ENCODE data around the gene MYO18A. TPM values are rescaled to one million over a fixed set of nuclear protein-coding genes. Genes with fewer than 3 reads are reported as not detected.

Gene MYO18A
- total RNA-seq, 2 experiments from 2014 or later, result 46.3 to 47.1 TPM

DNA sequence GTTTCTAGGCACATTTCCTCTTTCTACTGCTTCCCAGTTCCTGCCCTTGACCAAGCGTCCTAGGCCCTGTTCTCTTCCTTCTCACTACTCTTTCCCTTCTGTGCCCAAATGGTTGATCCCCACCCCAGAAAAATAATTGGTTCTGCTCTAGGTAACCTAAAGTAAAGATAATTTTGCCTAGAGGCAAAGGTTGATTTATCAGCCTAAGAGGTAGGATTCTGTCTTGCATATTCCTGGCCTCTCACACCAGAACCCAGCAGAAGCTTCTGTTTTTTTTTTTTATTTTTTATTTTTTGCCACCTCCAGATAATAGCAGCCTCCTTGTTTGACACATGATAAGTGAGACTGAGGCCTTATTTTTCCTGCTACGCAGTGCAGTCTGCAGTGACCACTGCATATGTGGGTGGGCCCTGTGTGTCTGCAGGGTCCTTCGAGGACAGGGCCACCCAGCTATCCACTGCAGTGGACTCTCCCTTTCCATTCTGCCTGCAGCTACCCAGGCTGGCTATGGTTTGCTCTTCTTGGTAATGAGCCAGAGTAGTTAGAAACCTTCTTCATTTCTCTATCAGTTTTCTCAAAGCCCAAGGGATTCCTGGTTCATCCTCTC lies 136.6 kb downstream of the MYO18A start:
- no peak overlapping the region for H3K4me3 Mint-ChIP-seq
- no peak overlapping the region for H3K27ac Mint-ChIP-seq
- CTCF ChIA-PET, result interaction anchor here (0.8 kb wide), 1 partner anchor 68 kb away, joined by 4 read pairs; no protein-coding TSS in a partner anchor
- intact Hi-C loops (cut with micrococcal nuclease), result no loop called here
- H3K27me3 Mint-ChIP-seq, result peaks cover 14% of the 10 kb centered on the region
- H3K36me3 Mint-ChIP-seq, result no peaks in the 10 kb centered on the region
- H3K4me1 Mint-ChIP-seq (ENCODE audit: low read depth), result peaks cover 10% of the 10 kb centered on the region
- no peak for DNase-seq
- H3K9me3 Mint-ChIP-seq, result no peaks in the 10 kb centered on the region
- POLR2A ChIA-PET, result no interaction called here

DNA sequence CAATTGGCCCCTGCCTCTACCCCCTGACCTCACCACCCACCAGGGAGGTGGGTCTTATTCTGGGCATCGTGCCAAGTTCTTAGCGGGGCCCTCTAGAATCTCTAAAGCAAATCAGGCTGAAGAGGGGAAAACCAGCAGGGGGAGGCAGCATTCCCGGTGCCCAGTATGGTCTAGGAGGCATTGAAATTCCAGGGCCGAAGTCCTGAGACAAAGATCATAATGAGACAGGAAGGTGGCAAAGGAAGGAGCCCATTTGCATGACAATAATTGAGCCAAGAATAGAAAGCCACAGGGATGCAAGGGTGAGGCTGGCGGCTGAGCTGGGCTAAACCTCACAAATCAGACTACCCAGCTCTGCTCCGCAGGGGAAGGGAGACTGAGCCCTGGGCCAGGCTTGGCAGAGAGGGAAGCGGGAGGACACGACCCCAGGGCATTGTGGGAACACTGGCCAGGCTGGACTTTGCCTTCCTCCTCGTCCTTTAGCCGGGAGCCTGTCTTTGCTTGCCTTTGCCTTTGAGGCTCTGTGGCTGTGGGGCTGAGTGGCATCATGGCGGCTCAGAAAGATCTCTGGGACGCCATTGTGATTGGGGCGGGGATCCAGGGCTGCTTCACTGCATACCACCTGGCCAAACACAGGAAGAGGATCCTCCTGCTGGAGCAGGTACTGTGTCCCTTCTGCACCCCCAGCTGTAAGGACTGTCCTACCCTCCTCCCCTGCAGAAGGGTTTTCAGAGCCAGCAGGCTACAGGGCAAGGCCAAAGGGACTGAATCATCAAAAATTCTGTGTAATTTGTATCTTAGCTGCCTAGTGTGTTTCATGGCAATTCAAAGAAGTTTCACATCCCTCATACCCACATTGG lies 137.3 kb downstream of the MYO18A start, which contains the start of gene PIPOX:
PIPOX (plus strand) TSS at position 463 of the 860 bp plus-strand sequence; CDS start at position 548, 85 bp downstream.
- intact Hi-C loops (cut with micrococcal nuclease), result no loop called here
- H3K27me3 Mint-ChIP-seq, result peaks cover 14% of the 10 kb centered on the region
- CTCF ChIA-PET, result no interaction called here
- H3K36me3 Mint-ChIP-seq, result no peaks in the 10 kb centered on the region
- no peak within 1 kb of the TSS for H3K27ac Mint-ChIP-seq
- H3K4me1 Mint-ChIP-seq (ENCODE audit: low read depth), result peaks cover 4% of the 10 kb centered on the region
- H3K9me3 Mint-ChIP-seq, result no peaks in the 10 kb centered on the region
- POLR2A ChIA-PET, result no interaction called here
- no peak within 1 kb of the TSS for H3K4me3 Mint-ChIP-seq
- peak; percentile 13 for DNase-seq

DNA sequence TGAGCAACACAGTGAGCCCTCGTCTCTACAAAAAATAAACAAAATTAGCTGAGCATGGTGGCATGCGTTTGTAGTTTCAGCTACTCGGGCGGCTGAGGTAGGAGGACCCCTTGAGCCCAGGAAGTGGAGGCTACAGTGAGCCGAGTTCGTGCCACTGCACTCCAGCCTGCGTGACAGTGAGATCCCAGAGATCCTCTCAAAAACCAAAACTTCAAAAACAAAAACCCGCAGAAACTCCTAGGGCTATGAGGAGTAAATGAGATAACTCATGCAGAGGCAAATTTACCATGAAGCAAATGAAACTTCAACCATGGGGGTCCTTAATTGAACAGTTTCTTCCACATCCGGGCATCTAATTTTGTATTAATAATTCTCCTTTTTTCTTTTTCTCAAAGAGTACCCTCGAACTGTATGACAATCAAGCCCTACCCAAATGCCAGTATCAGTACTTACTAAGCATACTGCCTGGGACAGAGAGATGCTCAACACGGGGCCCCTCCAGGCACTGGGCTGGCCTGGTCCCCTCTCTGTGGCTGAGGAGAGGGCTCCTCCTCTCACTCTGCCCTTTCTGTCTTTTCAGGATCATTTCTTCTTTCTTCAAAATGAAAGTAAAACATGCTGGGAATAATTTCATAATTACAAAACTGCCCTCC lies 138.0 kb downstream of the MYO18A start:
- intact Hi-C loops (cut with micrococcal nuclease), result no loop called here
- H3K9me3 Mint-ChIP-seq, result no peaks in the 10 kb centered on the region
- peaks cover 10% of the 10 kb centered on the region for H3K27me3 Mint-ChIP-seq
- POLR2A ChIA-PET, result no interaction called here
- CTCF ChIA-PET, result interaction anchor here (0.7 kb wide), 1 partner anchor 9 kb away, joined by 3 read pairs; no protein-coding TSS in a partner anchor
- H3K27ac Mint-ChIP-seq, result no peak overlapping the region
- no peak overlapping the region for H3K4me3 Mint-ChIP-seq
- no peak for DNase-seq
- no peaks in the 10 kb centered on the region for H3K36me3 Mint-ChIP-seq
- peaks cover 4% of the 10 kb centered on the region for H3K4me1 Mint-ChIP-seq (ENCODE audit: low read depth)

GRCh38 chr17:29041571-29041970 lies 138.6 kb downstream of the MYO18A start:
- intact Hi-C loops (cut with micrococcal nuclease), result no loop called here
- ChIA-PET POLR2A (no interaction called here), CTCF (interaction anchor here (0.7 kb wide), 1 partner anchor 8 kb away, joined by 3 read pairs; no protein-coding TSS in a partner anchor)
- Mint-ChIP-seq H3K4me3 (no peak overlapping the region), H3K4me1 (ENCODE audit: low read depth) (peaks cover 4% of the 10 kb centered on the region), H3K9me3 (no peaks in the 10 kb centered on the region), H3K27me3 (peaks cover 10% of the 10 kb centered on the region), H3K36me3 (no peaks in the 10 kb centered on the region), H3K27ac (no peak overlapping the region)
- no peak for DNase-seq

GRCh38 chr17:29041091-29041490 lies 139.1 kb downstream of the MYO18A start:
- no peak overlapping the region for H3K4me3 Mint-ChIP-seq
- H3K27me3 Mint-ChIP-seq, result peaks cover 9% of the 10 kb centered on the region
- ChIA-PET CTCF (no interaction called here), POLR2A (no interaction called here)
- intact Hi-C loops (cut with micrococcal nuclease), result no loop called here
- H3K4me1 Mint-ChIP-seq (ENCODE audit: low read depth), result peaks cover 4% of the 10 kb centered on the region
- no peak overlapping the region for H3K27ac Mint-ChIP-seq
- H3K36me3 Mint-ChIP-seq, result no peaks in the 10 kb centered on the region
- H3K9me3 Mint-ChIP-seq, result no peaks in the 10 kb centered on the region
- no peak for DNase-seq

DNA sequence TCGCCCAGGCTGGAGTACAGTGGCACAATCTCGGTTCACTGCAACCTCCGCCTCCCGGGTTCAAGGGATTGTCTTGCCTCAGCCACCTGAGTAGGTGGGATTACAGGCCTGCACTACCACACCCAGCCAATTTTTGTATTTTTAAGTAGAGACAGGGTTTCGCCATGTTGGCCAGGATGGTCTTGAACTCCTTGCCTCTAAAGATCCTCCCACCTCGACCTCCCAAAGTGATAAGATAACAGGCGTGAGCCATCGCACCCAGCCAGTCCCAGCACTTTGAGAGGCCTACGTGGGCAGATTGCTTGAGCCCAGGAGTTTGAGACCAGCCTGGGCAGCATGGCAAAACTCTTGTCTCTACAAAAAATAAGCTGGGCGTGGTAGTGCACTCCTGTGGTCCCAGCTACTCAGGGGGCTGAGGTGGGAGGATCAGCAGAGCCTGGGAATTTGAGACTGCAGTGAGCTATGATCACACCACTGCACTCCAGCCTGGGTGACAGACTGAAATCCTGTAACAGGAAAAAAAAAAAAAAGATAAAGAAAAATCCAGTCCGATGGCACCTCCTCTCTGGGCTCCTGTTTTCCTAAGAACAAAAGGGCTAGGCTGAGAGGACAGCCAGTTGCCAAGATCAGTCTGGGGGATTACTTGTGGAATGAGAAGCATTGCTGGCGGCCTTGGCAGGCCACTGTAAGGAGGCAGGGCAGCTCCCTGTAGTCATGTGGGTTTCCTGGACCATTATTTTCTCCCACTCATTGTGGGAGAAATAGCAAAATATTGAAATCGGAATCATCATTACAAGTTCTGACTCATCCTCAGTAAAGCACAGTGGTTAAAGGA lies 140.2 kb downstream of the MYO18A start:
- Mint-ChIP-seq H3K4me1 (ENCODE audit: low read depth) (peaks cover 4% of the 10 kb centered on the region), H3K9me3 (peaks cover 4% of the 10 kb centered on the region), H3K36me3 (no peaks in the 10 kb centered on the region), H3K27ac (no peak overlapping the region), H3K4me3 (no peak overlapping the region), H3K27me3 (peaks cover 14% of the 10 kb centered on the region)
- CTCF ChIA-PET, result no interaction called here
- intact Hi-C loops (cut with micrococcal nuclease), result no loop called here
- no peak for DNase-seq
- POLR2A ChIA-PET, result no interaction called here

- ChIA-PET POLR2A (no interaction called here), CTCF (interaction anchor here (0.7 to 1.2 kb wide), 3 partner anchors 73 to 86 kb away, joined by 3 read pairs; no protein-coding TSS in a partner anchor)
- no peak for DNase-seq
- H3K9me3 Mint-ChIP-seq, result peaks cover 13% of the 10 kb centered on the region
- peaks cover 4% of the 10 kb centered on the region for H3K4me1 Mint-ChIP-seq (ENCODE audit: low read depth)
- H3K27ac Mint-ChIP-seq, result no peak overlapping the region
- no peak overlapping the region for H3K4me3 Mint-ChIP-seq
- intact Hi-C loops (cut with micrococcal nuclease), result no loop called here
- peaks cover 14% of the 10 kb centered on the region for H3K27me3 Mint-ChIP-seq
- no peaks in the 10 kb centered on the region for H3K36me3 Mint-ChIP-seq
Measured at GRCh38 chr17:29038085-29038795, 142.0 kb downstream of the MYO18A start.

DNA sequence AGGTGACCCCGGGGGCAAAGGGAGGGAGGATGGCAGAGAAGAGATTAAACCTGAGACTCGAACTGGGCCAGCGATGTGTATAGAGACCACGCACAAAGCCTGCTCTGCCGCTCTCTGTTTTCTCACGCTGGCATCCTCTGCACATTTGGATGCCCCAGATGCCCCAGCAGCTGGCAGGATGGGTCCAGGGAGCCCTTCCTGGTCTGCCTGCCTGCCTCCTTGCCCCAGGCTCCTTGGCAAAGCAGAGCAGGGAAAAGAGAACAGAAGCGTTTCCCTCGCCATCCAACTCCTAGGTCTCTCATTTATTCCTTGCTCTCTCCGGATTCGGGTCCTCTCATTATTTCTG lies 142.5 kb downstream of the MYO18A start:
- intact Hi-C loops (cut with micrococcal nuclease), result no loop called here
- Mint-ChIP-seq H3K9me3 (peaks cover 13% of the 10 kb centered on the region), H3K4me1 (ENCODE audit: low read depth) (peaks cover 4% of the 10 kb centered on the region), H3K36me3 (no peaks in the 10 kb centered on the region), H3K27ac (no peak overlapping the region), H3K4me3 (no peak overlapping the region), H3K27me3 (peaks cover 15% of the 10 kb centered on the region)
- ChIA-PET CTCF (interaction anchor here (1.2 kb wide), 1 partner anchor 72 kb away, joined by 3 read pairs; no protein-coding TSS in a partner anchor), POLR2A (no interaction called here)
- DNase-seq, result no peak

DNA sequence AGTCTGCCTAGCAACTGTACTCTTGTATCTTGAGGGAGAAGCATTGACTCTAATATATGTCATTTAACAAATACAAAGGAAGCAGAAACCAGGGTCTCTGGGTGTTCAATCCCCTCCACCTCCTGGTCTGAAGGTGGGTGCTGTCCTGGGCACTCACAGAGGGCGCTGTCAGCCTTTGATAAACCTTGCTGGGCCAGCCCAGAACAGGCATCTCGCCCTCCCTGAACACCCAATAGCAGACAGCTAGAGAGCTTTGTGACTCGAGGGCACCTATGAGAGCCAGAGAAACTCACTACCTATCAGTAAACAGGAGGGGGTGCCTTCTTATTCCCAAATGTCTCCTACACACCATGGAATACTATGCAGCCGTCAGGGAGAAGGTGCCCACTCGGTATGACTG lies 143.6 kb downstream of the MYO18A start:
- ChIA-PET CTCF (no interaction called here), POLR2A (no interaction called here)
- intact Hi-C loops (cut with micrococcal nuclease), result no loop called here
- H3K36me3 Mint-ChIP-seq, result no peaks in the 10 kb centered on the region
- H3K27me3 Mint-ChIP-seq, result peaks cover 20% of the 10 kb centered on the region
- H3K27ac Mint-ChIP-seq, result no peak overlapping the region
- no peak overlapping the region for H3K4me3 Mint-ChIP-seq
- DNase-seq, result no peak
- H3K9me3 Mint-ChIP-seq, result peaks cover 13% of the 10 kb centered on the region
- no peaks in the 10 kb centered on the region for H3K4me1 Mint-ChIP-seq (ENCODE audit: low read depth)

DNA sequence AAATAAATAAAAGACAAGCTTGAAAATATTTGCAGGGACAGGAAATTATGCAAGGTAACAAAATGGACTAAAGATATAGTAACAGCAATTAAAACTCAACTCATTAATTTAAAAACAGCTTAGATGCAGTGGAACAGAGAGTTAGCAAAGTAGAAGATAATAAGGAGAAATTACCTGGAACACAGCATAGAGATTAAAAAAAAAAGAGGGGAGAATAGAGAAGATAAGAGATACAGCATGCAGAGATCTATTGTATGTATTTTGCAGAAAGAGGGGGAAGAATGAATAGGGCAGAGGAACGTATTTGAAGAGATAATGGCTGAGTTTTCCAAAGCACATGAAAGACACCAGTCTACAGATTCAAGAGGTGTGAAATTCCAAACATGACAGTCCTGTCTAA lies 145.7 kb downstream of the MYO18A start:
- ChIA-PET CTCF (interaction anchor here (1.4 to 1.7 kb wide), 2 partner anchors 69 to 84 kb away, joined by 3 to 4 read pairs; no protein-coding TSS in a partner anchor), POLR2A (no interaction called here)

DNA sequence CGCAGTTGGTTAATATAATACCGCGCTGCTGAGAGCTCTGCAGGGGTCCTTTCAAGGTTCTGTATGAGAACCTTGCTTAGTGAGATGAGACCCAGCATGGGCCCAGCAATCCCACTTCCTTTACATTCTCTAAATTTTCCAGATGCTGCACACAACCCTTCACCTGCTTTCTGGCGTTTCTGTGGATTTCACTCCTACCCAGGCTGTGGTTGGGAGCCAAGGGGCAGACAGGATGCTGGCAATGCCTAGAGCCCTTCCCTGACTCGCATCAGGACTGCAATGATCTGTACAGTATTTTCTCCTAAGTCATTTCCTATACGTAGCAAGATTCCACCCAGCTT lies 147.4 kb downstream of the MYO18A start:
- no peak overlapping the region for H3K4me3 Mint-ChIP-seq
- POLR2A ChIA-PET, result no interaction called here
- CTCF ChIA-PET, result interaction anchor here (1.5 to 1.7 kb wide), 3 partner anchors 67 to 85 kb away, joined by 4 to 6 read pairs (median 4); no protein-coding TSS in a partner anchor
- peaks cover 33% of the 10 kb centered on the region for H3K27me3 Mint-ChIP-seq
- H3K9me3 Mint-ChIP-seq, result peaks cover 13% of the 10 kb centered on the region
- H3K36me3 Mint-ChIP-seq, result no peaks in the 10 kb centered on the region
- intact Hi-C loops (cut with micrococcal nuclease), result no loop called here
- no peak for DNase-seq
- no peak overlapping the region for H3K27ac Mint-ChIP-seq
- H3K4me1 Mint-ChIP-seq (ENCODE audit: low read depth), result no peaks in the 10 kb centered on the region

More for the DNA sequence above, 145.7 kb downstream of the MYO18A start:
- H3K27me3 Mint-ChIP-seq, result peaks cover 31% of the 10 kb centered on the region
- intact Hi-C loops (cut with micrococcal nuclease), result no loop called here
- H3K36me3 Mint-ChIP-seq, result no peaks in the 10 kb centered on the region
- no peak overlapping the region for H3K27ac Mint-ChIP-seq
- no peak overlapping the region for H3K4me3 Mint-ChIP-seq
- DNase-seq, result no peak
- no peaks in the 10 kb centered on the region for H3K4me1 Mint-ChIP-seq (ENCODE audit: low read depth)
- peaks cover 13% of the 10 kb centered on the region for H3K9me3 Mint-ChIP-seq
